HG03175 (cell line): Measurements from ENCODE around the gene PLEKHO1.
"Not testable (repeated sequence)": the region's sequence is repeated elsewhere in the genome, so short reads cannot be mapped to it uniquely, and the experiment has no call there.

ENCODE experiments used
- ATAC-seq: cut with Tn5 transposase; IDR thresholded peaks from one replicate; pipeline ENCODE4 v1.9.1; 2021; ENCODE audit warnings: mild to moderate bottlenecking, moderate library complexity; ENCODE audit not compliant: unreplicated experiment

PLEKHO1 gene

GRCh38 chr1:150168960-150169601 lies 19.4 kb downstream of the PLEKHO1 start:
- ATAC-seq, result no peak

DNA sequence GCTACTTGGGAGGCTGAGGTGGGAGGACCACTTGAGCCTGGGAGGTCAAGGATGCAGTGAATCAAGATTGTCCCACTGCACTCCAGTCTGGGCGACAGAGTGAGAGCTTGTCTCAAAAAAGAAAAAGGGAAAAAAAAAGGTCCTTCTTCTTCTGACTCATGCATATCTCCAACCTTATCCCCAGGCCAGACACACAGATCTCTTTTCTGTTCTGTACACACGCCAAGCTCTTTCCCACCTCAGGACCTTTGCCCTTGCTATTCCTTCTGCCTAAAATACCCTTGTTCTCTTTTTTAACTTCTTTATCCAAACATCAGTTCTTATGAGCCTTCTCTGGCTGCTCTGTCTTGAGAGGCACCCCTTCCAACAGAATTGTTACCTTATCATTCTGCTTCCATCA lies 22.1 kb downstream of the PLEKHO1 start:
- ATAC-seq, result no peak

DNA sequence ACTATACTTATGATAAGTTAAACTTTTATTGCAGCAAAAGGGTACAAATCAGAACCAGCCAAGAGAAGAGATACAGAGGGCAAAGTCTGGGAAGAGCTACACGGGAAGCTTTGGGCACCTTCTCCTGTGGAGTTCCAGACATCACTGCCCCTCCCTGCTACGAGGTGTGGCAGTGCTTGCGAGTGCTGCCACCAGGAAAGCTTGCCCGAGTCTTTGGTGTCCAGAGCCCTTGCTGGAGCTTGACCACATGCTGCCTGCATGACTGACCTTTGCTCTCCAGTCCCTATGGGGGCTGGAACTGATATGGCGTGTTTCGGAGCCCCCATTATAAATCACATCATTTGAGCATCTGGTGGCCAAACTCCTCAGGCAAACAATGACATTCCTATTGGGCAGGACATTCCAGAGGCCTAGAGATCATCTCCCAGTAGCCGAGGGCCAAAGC lies 23.4 kb downstream of the PLEKHO1 start:
- ATAC-seq, result no peak

DNA sequence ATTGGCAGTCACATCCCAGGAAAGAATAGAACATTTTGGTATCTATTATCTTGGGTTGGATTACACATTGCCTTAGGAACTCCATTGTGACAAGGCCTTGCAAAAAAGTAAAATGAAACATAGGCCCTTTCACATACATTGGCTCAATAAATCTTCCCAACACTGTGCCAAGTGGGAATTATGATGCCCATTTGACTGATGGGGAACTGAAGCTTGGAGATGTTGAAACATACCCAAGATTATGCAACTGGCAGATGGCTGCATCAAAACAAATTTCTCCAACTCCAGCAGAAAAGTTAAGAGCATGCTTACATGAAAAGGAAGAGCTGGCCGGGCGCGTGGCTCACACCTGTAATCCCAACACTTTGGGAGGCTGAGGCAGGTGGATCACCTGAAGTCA lies 26.9 kb downstream of the PLEKHO1 start:
- ATAC-seq, result no peak

DNA sequence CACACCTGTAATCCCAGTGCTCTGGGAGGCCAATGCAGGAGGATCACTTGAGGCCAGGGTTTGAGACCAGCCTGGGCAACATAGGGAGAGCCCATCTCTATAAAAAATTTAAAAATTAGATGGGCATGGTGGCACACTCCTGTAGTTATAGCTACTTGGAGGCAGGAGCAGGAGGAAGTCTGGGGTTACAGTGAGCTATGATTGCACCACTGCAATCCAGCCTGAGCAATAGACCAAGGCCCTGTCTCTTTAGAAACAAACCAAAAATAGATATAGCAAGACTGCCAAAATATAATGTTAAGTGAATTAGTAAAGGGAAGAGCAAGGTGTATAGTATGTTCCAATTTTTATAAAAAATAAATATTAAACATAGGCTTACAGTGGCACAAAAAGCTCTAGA lies 28.8 kb downstream of the PLEKHO1 start:
- no peak for ATAC-seq

GRCh38 chr1:150179867-150180266 lies 30.2 kb downstream of the PLEKHO1 start:
- no peak for ATAC-seq

- ATAC-seq, result no peak
Measured at GRCh38 chr1:150180474-150180873, 30.8 kb downstream of the PLEKHO1 start.

DNA sequence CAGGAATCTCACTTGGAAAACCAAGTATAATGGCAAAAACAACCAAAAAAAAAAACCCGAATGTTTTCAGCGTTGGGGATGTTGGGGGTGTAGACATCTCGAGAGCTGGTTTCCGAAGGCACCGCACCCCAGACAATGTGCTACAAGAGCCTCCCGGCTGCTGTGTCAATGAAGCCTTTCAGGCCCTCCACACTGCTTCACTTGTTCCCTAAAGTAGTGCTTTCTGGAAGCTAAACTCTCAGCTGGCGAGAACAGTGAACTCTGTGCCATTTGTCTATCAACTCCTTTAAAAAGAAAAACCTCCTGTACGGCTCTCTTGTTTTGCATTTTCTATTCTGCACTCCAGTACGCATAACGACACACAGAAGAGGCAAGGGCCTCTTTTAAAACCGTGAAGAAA lies 32.5 kb downstream of the PLEKHO1 start:
- ATAC-seq, result no peak

DNA sequence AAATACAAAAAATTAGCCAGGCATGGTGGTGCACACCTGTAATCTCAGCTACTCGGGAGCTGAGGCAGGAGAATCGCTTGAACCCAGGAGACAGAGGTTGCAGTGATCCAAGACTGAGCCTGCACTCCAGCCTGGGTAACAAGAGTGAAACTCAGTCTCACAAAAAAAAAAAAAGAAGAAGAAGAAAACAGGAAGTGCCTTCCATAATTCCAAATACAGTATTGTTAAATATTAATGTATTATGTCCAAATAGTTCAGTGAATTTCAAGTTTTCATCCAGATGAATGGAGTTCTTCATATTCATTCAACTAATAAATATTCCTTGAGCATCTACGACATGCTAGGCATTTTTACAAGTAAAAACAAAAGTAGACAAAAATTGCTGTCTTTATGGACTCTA lies 33.3 kb downstream of the PLEKHO1 start:
- ATAC-seq, result no peak

DNA sequence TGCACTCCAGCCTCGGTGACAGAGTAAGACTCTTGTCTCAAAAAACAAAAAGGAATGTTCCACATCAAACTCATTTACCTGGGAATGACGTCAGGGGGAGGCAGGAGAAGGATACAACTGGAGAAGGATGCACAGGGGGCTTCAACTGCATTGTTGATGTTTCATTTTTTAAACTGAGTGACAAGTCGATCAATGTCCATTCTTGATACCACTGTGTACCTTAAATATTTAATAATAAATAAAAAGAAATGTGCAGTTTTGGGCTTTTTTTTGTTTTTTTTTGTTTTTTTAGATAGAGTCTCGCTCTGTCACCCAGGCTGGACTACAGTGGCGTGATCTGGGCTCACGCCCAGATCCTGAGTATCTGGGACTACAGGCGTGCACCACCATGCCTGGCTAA lies 35.8 kb downstream of the PLEKHO1 start:
- no peak for ATAC-seq

GRCh38 chr1:150186438-150186788 lies 36.7 kb downstream of the PLEKHO1 start:
- not testable (repeated sequence) for ATAC-seq

DNA sequence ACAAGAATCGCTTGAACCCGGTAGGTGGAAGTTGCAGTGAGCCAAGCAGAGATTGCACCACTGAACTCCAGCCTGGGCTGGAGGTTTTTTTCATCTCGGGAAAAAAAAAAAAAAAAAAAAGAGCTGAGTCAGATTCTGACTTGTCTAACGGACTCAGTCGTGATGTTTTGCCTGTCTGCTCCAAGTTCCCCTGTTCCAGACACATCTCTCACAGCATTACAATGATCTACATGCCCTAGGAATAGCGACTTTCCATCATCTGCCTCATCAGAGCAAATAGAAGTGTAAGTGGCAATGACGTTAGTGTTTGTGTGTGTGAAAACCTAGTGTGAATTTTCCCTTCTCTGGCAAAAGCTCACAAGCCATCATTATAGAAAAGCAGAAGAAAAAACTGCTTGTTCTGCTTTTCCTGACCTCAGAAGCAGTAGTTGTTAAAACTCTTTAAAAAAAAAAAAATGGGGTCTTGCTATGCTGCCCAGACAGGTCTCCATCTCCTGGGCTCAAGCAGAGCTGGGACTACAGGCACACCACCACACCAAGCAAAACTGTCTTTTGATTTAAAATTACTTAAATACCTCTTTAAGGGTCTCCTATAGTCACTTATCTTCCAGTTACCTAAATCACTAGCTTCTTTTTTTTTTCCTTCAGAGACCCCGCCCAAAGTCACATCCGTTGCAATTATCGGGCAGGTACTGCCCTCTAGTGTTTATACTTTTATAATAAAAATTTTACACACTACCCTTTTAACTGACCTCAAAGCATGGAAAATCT lies 37.3 kb downstream of the PLEKHO1 start:
- no peak for ATAC-seq

GRCh38 chr1:150187560-150187931 lies 37.8 kb downstream of the PLEKHO1 start:
- no peak for ATAC-seq

GRCh38 chr1:150192012-150192411 lies 42.3 kb downstream of the PLEKHO1 start:
- no peak for ATAC-seq

- no peak for ATAC-seq
Measured at GRCh38 chr1:150194381-150195031, 44.8 kb downstream of the PLEKHO1 start.

- ATAC-seq, result no peak
Measured at GRCh38 chr1:150196417-150196816, 46.7 kb downstream of the PLEKHO1 start.

DNA sequence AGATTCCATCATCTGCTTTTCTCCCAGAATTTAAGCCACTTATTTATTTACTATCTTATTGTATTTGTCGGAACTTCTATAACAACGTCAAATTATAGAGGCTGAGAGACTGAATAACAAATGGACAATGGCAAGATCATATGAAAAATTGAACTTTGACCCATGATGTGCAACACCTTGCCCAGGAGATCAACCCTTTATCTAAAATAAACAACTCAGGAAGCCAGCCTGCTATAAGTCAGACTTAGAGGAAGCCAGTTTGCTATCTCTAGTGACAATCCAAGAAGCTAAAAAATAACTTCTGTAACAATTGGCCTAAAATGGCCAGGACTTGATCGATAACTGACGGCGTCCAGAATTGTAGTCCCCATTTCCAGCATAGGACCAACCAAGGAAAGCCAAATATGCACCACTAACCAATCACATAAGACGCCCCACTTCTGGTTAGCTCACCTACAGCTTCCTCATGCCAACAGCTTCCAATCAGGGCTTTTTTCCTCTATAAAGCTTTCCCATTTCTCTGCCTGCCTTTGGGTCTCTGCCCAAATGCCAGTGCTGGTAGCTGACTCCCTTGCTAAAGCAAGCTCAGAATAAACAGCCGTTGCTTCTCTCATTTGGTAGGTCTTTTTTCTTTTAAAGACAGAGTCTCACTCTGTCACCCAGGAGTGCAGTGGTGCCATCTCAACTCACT lies 57.7 kb downstream of the PLEKHO1 start:
- no peak for ATAC-seq

DNA sequence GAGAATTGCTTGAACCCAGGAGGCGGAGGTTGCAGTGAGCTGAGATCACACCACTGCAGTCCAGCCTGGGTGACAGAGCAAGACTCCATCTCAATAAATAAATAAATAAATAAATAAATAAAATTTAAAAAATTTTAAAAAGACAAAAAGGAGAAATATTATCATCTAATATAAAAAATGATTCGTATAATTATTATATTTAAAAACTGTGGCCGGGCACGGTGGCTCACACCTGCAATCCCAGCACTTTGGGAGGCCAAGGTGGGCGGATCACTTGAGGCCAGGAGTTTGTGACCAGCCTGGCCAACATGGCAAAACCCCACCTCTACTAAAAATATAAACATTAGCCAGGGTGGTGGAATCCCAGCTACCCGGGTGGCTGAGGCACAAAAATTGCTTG lies 58.7 kb downstream of the PLEKHO1 start:
- not testable (repeated sequence) for ATAC-seq
